H1 (cell line): Measurements from ENCODE around the gene POLE4. TPM values are rescaled to one million over a fixed set of nuclear protein-coding genes. Genes with fewer than 3 reads are reported as not detected.

ENCODE experiments used
- BACH1 ChIP-seq: IDR thresholded peaks from 2 replicates; pipeline ENCODE4 v1.6.1; 2012; ENCODE audit warnings: low read length, improper control_type of control experiment
- EGR1 ChIP-seq: IDR thresholded peaks from 2 replicates; pipeline ENCODE4 v1.6.1; 2011; ENCODE audit warnings: low read depth, low read length, borderline replicate concordance
- FOSL1 ChIP-seq: IDR thresholded peaks from 2 replicates; pipeline ENCODE4 v1.6.1; 2011; ENCODE audit warnings: mild to moderate bottlenecking, low read depth, low read length, moderate library complexity; ENCODE audit not compliant: insufficient read depth
- RAD21 ChIP-seq, 2 experiments: IDR thresholded peaks in 1 of 2; conservative IDR thresholded peaks in 1 of 2; 2 replicates each; pipeline ENCODE4 v1.6.1; 2011; ENCODE audit warnings: low read depth in 2 of 2, low read length in 2 of 2, improper control_type of control experiment in 1 of 2, inconsistent platforms in 1 of 2, mild to moderate bottlenecking in 1 of 2, moderate library complexity in 1 of 2
- polyA plus RNA-seq, 7 experiments: library from polyadenylated mRNA; depleted of rRNA in 3 of 7; stranded (reverse) in 5 of 7; unstranded in 2 of 7; fragments of >200 nt in 5 of 7; fragments of 200-250 nt in 2 of 7; gene quantifications; 1 replicate in 5 of 7; 2 replicates in 1 of 7; 4 replicates in 1 of 7; pipeline versions ENCODE4 v1.2.1 to v1.2.3, GENCODE V29; 2011 to 2013; ENCODE audit warnings: missing spikeins in 2 of 7, mixed read lengths in 2 of 7
- total RNA-seq: library from RNA; stranded (reverse); fragmentation: NEBNext Ultra II Directional; extraction: Animal tissue kit (Norgen Biotek cat#: 25700); gene quantifications from 2 replicates; pipeline ENCODE4 v1.2.1, GENCODE V29; 2021
- TF ChIP-seq, protein P1 (sequence below): fragments of 300-600 bp; sonication (generic); IDR thresholded peaks from 2 replicates; pipeline ENCODE4 v1.7.1; 2012; ENCODE audit warnings: low read length, moderate library complexity, mild to moderate bottlenecking, inconsistent platforms; ENCODE audit not compliant: insufficient replicate concordance

Gene POLE4
- total and polyA plus RNA-seq, 2 of the 8 experiments (the other 6 are each of a cell fraction or from before 2014, with no cell fraction given), result 16.7 to 44.7 TPM

GRCh38 chr2:74959106-74959751 lies 786 bp downstream of the POLE4 start (continued):
- TF ChIP-seq, protein P1, sequence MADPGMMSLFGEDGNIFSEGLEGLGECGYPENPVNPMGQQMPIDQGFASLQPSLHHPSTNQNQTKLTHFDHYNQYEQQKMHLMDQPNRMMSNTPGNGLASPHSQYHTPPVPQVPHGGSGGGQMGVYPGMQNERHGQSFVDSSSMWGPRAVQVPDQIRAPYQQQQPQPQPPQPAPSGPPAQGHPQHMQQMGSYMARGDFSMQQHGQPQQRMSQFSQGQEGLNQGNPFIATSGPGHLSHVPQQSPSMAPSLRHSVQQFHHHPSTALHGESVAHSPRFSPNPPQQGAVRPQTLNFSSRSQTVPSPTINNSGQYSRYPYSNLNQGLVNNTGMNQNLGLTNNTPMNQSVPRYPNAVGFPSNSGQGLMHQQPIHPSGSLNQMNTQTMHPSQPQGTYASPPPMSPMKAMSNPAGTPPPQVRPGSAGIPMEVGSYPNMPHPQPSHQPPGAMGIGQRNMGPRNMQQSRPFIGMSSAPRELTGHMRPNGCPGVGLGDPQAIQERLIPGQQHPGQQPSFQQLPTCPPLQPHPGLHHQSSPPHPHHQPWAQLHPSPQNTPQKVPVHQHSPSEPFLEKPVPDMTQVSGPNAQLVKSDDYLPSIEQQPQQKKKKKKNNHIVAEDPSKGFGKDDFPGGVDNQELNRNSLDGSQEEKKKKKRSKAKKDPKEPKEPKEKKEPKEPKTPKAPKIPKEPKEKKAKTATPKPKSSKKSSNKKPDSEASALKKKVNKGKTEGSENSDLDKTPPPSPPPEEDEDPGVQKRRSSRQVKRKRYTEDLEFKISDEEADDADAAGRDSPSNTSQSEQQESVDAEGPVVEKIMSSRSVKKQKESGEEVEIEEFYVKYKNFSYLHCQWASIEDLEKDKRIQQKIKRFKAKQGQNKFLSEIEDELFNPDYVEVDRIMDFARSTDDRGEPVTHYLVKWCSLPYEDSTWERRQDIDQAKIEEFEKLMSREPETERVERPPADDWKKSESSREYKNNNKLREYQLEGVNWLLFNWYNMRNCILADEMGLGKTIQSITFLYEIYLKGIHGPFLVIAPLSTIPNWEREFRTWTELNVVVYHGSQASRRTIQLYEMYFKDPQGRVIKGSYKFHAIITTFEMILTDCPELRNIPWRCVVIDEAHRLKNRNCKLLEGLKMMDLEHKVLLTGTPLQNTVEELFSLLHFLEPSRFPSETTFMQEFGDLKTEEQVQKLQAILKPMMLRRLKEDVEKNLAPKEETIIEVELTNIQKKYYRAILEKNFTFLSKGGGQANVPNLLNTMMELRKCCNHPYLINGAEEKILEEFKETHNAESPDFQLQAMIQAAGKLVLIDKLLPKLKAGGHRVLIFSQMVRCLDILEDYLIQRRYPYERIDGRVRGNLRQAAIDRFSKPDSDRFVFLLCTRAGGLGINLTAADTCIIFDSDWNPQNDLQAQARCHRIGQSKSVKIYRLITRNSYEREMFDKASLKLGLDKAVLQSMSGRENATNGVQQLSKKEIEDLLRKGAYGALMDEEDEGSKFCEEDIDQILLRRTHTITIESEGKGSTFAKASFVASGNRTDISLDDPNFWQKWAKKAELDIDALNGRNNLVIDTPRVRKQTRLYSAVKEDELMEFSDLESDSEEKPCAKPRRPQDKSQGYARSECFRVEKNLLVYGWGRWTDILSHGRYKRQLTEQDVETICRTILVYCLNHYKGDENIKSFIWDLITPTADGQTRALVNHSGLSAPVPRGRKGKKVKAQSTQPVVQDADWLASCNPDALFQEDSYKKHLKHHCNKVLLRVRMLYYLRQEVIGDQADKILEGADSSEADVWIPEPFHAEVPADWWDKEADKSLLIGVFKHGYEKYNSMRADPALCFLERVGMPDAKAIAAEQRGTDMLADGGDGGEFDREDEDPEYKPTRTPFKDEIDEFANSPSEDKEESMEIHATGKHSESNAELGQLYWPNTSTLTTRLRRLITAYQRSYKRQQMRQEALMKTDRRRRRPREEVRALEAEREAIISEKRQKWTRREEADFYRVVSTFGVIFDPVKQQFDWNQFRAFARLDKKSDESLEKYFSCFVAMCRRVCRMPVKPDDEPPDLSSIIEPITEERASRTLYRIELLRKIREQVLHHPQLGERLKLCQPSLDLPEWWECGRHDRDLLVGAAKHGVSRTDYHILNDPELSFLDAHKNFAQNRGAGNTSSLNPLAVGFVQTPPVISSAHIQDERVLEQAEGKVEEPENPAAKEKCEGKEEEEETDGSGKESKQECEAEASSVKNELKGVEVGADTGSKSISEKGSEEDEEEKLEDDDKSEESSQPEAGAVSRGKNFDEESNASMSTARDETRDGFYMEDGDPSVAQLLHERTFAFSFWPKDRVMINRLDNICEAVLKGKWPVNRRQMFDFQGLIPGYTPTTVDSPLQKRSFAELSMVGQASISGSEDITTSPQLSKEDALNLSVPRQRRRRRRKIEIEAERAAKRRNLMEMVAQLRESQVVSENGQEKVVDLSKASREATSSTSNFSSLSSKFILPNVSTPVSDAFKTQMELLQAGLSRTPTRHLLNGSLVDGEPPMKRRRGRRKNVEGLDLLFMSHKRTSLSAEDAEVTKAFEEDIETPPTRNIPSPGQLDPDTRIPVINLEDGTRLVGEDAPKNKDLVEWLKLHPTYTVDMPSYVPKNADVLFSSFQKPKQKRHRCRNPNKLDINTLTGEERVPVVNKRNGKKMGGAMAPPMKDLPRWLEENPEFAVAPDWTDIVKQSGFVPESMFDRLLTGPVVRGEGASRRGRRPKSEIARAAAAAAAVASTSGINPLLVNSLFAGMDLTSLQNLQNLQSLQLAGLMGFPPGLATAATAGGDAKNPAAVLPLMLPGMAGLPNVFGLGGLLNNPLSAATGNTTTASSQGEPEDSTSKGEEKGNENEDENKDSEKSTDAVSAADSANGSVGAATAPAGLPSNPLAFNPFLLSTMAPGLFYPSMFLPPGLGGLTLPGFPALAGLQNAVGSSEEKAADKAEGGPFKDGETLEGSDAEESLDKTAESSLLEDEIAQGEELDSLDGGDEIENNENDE, result no peak
- TF ChIP-seq FOSL1 (no peak), EGR1 (no peak), BACH1 (no peak), RAD21 (IDR thresholded peaks at IDR 0.05 in 1 of 2, conservative IDR thresholded peaks at IDR 0.05 in 1 of 2; ENCODE audit: low read depth in 2 of 2, low read length in 2 of 2) (no peak)
